K562 (cell line): ENCODE data around the gene RPL22. TPM values are rescaled to one million over a fixed set of nuclear protein-coding genes. Genes with fewer than 3 reads are reported as not detected.

Source experiments
- FOXA3 ChIP-seq, 2 experiments: fragments of 450-650 bp in 1 of 2; sonication (generic) in 1 of 2; formaldehyde crosslinking; IDR thresholded peaks in 1 of 2; conservative IDR thresholded peaks in 1 of 2; 2 replicates each; pipeline versions ENCODE4 v1.4.0 to v1.8.0; 2020 to 2022; ENCODE audit warnings: mild to moderate bottlenecking in 2 of 2, missing genetic modification reagents in 1 of 2
- NFIC ChIP-seq: fragments of 450-650 bp; IDR thresholded peaks from 2 replicates; pipeline ENCODE4 v1.6.1; 2017; ENCODE audit warnings: mild to moderate bottlenecking, inconsistent platforms
- RAD21 ChIP-seq, 2 experiments: fragments of 250-450 bp in 1 of 2; fragments of 450-650 bp in 1 of 2; sonication (Bioruptor Pico) in 1 of 2; formaldehyde crosslinking in 1 of 2; IDR thresholded peaks in 1 of 2; conservative IDR thresholded peaks in 1 of 2; 2 replicates each; pipeline versions ENCODE4 v1.4.0 to v1.8.0; 2020 to 2022; ENCODE audit warnings: mild to moderate bottlenecking in 2 of 2, moderate library complexity in 1 of 2
- TAL1 ChIP-seq: fragments of 450-650 bp; IDR thresholded peaks from 2 replicates; pipeline ENCODE4 v1.6.1; 2016; ENCODE audit warnings: mild to moderate bottlenecking
- ZKSCAN8 ChIP-seq: fragments of 200-800 bp; sonication (Bioruptor generic); IDR thresholded peaks from 2 replicates; pipeline ENCODE4 v1.6.1; 2016; ENCODE audit warnings: missing genetic modification characterization, missing compliant biosample characterization
- polyA plus RNA-seq, 8 experiments: library from polyadenylated mRNA; depleted of rRNA in 4 of 8; stranded (reverse) in 5 of 8; unstranded in 3 of 8; fragments of >200 nt; fragmentation: Nextera tagmentation in 2 of 8; fragmentation: Illumina TruSeq in 1 of 8; extraction: Ambion mirVana in 2 of 8; extraction: Trizol in 1 of 8; gene quantifications; 2 replicates each; pipeline versions ENCODE4 v1.2.1 to v1.2.3, GENCODE V29; 2011 to 2014; ENCODE audit warnings: inconsistent platforms in 1 of 8, missing spikeins in 1 of 8
- total RNA-seq, 7 experiments: library from RNA; depleted of rRNA in 6 of 7; stranded (reverse); fragments of >200 nt in 6 of 7; fragmentation: Illumina TruSeq in 2 of 7; extraction: Trizol in 2 of 7; gene quantifications; 2 replicates each; pipeline versions ENCODE4 v1.2.1 to v1.2.3, GENCODE V29; 2011 to 2021; ENCODE audit warnings: low replicate concordance in 1 of 7
- TF ChIP-seq, protein P1 (sequence below): fragments of 450-650 bp; IDR thresholded peaks from 2 replicates; pipeline ENCODE4 v1.6.1; 2016
- TF ChIP-seq, protein P2 (sequence below), 2 experiments: fragments of 150-350 bp in 1 of 2; IDR thresholded peaks; 2 replicates each; pipeline ENCODE4 v1.6.1; 2012 to 2016; ENCODE audit warnings: low read depth in 2 of 2, low read length in 2 of 2, mild to moderate bottlenecking in 1 of 2, moderate library complexity in 1 of 2
- TF ChIP-seq, protein P3 (sequence below): fragments of 450-650 bp; formaldehyde crosslinking; IDR thresholded peaks from 2 replicates; pipeline ENCODE4 v1.4.0; 2020; ENCODE audit warnings: mild to moderate bottlenecking, moderate library complexity

RPL22 gene
- total and polyA plus RNA-seq, 9 of the 15 experiments (the other 6 are each of a cell fraction or from before 2014, with no cell fraction given), result 467 to 1,165 (median 607) TPM

DNA sequence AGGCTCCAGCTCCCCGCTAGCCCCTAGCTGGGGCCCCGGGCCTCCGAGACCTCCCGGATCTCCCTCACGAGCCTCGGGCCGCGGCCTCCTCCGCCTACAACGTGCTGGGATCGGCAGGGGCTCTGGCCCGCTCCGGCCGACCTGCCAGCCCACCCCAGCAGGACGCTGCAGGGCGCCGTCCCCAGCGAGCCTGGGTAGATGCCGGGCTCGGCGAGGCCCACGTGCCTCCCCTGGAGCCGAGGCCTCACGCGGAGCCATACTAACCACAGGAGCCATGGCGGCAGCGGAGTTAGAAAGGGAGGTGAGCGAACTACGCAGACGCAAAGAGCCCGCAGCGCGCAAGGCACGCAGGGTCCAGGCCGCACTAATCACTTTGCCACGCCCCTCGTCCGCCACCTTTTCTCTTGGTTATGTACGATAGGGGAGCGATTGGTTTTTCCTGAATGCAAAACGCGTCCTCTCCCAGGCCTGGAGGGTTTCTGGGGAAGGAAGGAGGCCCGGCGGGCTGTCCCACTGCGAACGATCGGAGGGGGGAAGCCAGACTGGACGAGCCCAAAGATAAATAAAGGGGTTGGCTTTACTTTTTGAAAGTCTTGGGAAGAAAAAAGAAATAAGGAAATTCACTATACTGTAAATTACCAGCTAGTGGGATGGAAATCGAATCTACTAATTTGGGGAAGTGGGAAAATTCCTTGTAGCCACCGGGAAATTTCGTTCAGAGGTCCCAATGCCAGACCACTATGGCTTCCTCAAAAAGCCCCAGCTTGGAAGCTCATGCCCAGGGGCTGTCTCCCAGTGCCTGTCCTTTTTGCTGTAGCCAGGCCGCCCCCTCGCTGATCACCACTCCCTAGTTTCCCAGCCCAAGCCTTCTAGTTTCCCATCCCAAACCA lies at the start of gene RPL22 (continued):
- TF ChIP-seq, protein P1, sequence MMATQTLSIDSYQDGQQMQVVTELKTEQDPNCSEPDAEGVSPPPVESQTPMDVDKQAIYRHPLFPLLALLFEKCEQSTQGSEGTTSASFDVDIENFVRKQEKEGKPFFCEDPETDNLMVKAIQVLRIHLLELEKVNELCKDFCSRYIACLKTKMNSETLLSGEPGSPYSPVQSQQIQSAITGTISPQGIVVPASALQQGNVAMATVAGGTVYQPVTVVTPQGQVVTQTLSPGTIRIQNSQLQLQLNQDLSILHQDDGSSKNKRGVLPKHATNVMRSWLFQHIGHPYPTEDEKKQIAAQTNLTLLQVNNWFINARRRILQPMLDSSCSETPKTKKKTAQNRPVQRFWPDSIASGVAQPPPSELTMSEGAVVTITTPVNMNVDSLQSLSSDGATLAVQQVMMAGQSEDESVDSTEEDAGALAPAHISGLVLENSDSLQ, result no peak
- TF ChIP-seq TAL1 (no peak), NFIC (peak; percentile 58), FOXA3 (CRISPR knock-in tag; conservative IDR thresholded peaks at IDR 0.05 in 1 of 2, IDR thresholded peaks at IDR 0.05 in 1 of 2) (peak; percentile 5 to 89; a peak in 2 of 4 replicates), RAD21 (CRISPR knock-in tag; conservative IDR thresholded peaks at IDR 0.05 in 1 of 2, IDR thresholded peaks at IDR 0.05 in 1 of 2) (no peak), ZKSCAN8 (CRISPR knock-in tag) (no peak)
- TF ChIP-seq, protein P2, sequence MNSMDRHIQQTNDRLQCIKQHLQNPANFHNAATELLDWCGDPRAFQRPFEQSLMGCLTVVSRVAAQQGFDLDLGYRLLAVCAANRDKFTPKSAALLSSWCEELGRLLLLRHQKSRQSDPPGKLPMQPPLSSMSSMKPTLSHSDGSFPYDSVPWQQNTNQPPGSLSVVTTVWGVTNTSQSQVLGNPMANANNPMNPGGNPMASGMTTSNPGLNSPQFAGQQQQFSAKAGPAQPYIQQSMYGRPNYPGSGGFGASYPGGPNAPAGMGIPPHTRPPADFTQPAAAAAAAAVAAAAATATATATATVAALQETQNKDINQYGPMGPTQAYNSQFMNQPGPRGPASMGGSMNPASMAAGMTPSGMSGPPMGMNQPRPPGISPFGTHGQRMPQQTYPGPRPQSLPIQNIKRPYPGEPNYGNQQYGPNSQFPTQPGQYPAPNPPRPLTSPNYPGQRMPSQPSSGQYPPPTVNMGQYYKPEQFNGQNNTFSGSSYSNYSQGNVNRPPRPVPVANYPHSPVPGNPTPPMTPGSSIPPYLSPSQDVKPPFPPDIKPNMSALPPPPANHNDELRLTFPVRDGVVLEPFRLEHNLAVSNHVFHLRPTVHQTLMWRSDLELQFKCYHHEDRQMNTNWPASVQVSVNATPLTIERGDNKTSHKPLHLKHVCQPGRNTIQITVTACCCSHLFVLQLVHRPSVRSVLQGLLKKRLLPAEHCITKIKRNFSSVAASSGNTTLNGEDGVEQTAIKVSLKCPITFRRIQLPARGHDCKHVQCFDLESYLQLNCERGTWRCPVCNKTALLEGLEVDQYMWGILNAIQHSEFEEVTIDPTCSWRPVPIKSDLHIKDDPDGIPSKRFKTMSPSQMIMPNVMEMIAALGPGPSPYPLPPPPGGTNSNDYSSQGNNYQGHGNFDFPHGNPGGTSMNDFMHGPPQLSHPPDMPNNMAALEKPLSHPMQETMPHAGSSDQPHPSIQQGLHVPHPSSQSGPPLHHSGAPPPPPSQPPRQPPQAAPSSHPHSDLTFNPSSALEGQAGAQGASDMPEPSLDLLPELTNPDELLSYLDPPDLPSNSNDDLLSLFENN (IDR thresholded peaks at IDR 0.05; ENCODE audit: low read depth in 2 of 2, low read length in 2 of 2), result peak; percentile 38 to 100; a peak in 3 of 4 replicates
- TF ChIP-seq, protein P3, sequence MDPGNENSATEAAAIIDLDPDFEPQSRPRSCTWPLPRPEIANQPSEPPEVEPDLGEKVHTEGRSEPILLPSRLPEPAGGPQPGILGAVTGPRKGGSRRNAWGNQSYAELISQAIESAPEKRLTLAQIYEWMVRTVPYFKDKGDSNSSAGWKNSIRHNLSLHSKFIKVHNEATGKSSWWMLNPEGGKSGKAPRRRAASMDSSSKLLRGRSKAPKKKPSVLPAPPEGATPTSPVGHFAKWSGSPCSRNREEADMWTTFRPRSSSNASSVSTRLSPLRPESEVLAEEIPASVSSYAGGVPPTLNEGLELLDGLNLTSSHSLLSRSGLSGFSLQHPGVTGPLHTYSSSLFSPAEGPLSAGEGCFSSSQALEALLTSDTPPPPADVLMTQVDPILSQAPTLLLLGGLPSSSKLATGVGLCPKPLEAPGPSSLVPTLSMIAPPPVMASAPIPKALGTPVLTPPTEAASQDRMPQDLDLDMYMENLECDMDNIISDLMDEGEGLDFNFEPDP (CRISPR knock-in tag), result peak; percentile 52; the same call in 1 of the 2 replicates
